Activated CD8-positive, alpha-beta memory T cell treated with anti-CD3 and anti-CD28 coated beads for 48 hours (primary cell): ENCODE results near the gene TAGLN2.

Experiments
- DNase-seq, 3 experiments: peaks; one replicate each; pipeline ENCODE4 v3.0.0-alpha.2; 2020; ENCODE audit warnings: low read depth in 2 of 3, low spot score in 2 of 3

The TAGLN2 gene

GRCh38 chr1:159924791-159925718, at the start of gene TAGLN2:
TSS of gene TAGLN2 (minus strand) at chr1:159925507. CDS start at chr1:159920509, 4,998 bp downstream.
- DNase-seq = peak; percentile 76 to 89 (median 84)

DNA sequence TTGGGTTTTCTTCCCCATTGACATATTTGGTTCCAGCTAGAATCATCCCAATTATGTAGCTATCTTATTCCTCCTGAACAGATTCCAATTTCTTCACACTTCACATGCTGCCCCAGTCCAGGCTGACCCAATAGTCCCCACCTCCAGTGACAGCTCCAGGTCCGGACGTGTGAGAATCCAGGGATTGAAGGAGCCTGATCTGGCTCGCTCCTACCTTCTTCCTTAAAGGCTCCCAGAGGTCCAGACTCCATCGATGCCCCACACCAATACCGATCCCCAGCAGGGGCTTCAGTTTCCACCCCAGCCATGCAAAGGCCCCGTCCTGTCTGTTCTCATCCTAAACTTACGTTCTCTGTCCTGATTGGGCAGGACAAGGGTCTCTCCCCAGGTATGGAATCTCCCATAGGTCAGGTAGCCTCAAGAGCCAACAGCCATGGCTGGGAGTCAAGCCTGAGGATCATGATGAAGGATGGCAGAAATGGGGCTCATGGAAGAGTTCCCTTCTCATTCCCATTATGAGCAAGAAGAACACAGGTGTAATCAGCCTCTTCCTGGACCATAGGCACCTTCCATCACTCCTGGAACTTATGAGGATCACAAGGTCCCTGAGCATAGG, 49.2 kb upstream of the TAGLN2 start:
- DNase-seq = no peak

- DNase-seq = no peak
These were observed 48.1 kb upstream of the TAGLN2 start for GRCh38 chr1:159973350-159973940.

DNA sequence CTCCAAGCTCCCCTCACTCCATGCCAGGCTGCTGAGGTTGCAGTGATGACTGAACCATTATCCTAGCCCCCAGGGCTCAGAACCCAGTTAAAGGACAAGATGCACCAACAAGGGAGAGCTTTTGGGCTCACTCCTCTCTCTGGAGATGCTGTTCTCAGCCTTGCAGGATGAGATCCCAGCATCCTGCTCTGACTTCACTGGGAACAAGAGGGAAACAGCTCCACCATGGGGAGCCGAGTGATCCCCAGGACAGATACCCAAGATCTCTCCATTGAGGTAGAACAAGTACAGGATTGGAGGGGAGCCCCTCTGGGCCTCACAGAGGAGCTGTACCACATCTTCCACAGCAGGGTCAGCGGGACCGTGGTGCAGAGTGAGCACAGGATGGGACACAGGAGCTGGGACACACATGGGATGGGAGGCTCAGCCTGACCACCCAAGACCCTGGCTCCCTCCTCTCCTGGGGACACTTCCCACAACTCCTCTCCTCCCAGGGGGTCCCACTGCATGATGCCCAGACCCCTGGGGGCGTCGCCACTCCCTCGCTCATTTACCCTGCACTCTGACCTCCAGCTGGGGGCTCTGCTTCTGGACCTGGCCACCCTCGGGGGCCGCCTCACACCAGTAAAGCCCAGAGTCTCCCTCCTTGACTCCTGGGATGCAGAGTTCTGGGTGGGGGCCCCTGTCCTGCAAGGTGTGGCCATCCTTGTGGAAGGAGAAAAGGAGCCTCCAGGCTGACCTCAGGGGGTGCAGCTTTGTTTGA, 47.3 kb upstream of the TAGLN2 start:
- no peak for DNase-seq

- no peak for DNase-seq
These were observed 45.6 kb upstream of the TAGLN2 start for GRCh38 chr1:159970932-159971342.

- no peak for DNase-seq
These were observed 43.6 kb upstream of the TAGLN2 start for GRCh38 chr1:159968901-159969300.

- DNase-seq = no peak
These were observed 40.0 kb upstream of the TAGLN2 start for GRCh38 chr1:159965263-159965662.

GRCh38 chr1:159964144-159964543, 38.8 kb upstream of the TAGLN2 start:
- DNase-seq = no peak

DNA sequence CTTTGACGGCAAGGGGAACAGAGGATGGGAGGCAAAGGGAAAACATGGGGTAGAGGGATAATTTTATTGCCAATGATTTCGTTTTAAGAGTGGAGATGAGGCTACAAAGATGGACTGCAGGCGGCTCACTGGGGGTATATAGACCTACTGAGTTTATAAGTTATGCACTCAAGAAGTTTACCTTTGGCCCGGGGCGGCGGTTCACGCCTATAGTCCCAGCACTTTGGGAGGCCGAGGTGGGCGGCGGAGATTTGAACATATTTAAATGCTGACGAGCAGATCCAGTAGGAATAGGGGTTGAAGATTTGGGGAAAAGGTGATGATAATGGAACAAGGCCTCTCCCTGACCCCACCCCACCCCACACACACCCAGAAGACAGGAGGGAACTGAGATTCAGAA, 36.9 kb upstream of the TAGLN2 start:
- no peak for DNase-seq

DNA sequence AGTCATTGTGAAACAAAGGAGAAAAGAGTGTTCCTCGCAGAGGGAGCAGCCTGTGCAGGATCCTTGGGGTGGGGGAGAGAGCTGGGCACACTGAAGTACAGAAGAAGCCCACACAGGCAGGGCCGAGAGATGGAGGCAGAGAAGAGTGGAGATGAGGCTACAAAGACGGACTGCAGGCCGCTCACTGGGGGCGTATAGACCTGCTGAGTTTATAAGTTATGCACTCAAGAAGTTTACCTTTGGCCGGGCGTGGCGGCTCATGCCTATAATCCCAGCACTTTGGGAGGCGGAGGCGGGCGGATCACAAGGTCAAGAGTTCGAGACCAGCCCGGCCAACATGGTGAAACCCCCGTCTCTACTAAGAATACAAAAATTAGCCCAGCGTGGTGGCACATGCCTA, 36.3 kb upstream of the TAGLN2 start:
- no peak for DNase-seq

- DNase-seq = no peak
These were observed 35.5 kb upstream of the TAGLN2 start for GRCh38 chr1:159960721-159961381.

DNA sequence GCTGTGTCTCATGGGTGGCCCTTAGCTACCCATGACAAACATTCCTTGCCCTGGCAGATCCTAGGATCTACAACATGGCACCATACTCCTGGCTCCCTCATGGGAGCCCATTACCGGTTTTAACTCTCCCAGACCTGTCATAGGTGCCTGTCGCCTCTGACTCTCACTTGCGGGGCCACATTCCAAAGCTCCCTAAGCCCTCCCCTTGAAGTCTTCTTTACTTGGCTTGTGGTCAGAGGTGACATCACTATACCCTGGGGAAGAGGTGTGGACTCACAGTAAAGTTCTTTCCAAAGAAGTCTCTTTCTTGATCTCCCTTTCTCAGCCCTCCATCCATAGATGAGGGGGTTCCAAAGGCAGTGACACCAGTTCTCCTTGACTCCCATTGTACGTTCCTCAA, 34.1 kb upstream of the TAGLN2 start:
- no peak for DNase-seq

DNA sequence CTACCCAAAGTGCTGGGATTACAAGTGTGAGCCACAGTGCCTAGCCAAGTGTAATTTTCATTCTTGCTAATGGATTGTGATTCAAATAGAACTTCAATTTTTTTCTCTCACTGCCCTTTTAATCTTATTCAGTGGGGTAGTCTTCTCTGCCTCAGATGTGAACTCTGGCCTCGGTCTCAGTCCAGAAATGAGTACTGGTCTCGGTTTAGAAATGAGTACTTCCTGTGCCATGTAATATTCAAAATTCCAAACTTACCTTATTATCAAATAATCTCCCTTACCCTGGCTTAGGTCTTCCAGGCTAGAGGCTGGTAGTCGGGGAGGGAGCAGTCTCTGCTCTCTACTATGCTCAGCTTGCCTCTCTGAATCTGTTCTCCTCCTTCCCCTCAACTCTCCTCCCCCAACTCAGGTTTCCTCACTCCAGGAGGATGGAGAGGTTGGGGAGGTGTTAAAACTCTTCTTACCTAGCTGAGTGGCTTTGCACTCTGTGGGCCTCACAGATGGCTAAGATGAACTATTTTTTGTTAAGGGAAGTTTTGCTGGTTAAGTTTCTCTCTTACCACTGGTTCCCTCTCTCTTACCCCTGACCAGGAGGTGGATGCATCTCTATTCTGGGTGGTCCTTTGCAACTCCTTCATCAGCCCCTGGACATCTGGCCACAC, 33.5 kb upstream of the TAGLN2 start:
- DNase-seq = no peak

GRCh38 chr1:159957824-159958268, 32.5 kb upstream of the TAGLN2 start:
- DNase-seq = no peak

- DNase-seq = no peak
These were observed 30.1 kb upstream of the TAGLN2 start for GRCh38 chr1:159955456-159955855.

DNA sequence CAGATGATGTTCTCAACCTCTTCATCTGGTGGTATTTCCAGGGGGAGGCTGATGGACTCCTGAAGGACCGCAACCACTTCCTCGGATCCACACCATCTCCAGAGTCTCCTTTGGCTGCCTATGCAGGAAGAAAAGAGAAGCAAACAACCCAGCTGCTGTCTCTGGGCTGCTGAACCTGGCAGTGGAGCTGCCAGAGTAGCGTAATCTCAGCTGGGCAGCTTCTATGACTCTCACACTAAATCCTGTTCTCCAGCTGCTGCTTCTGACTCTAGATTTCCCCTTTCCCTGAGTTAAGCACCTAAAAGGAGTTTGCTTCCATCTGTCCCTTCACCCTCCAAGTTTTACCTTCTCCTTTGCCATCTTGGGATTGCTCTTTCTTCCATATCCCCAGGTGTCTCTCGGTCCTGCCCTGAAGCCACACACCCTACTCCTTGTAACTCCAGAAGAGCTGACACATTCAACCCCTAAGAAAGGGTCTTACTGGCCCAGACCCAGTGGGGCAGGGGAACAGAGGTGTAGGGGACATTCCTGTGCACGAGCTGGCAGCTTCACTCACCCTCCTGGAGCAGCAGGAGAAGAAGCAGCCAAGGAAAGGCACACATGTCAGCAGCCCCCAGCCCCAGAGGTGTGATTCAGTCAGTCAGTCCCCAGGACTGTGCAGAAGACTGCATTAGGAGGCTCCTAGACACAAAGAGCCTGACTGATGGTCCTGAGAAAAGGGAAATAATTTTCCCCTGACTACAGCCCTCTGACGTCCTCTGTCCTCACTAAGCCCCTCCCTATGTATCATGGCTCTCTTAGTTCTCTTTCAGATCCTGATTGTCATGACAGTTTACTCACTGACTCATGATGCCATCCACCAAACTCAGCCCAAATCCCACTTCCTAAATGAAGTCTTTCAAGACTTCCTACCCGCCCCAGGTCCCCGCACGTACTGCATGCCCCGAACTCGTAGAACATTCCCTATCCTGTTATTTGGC, 28.5 kb upstream of the TAGLN2 start, which contains the start of gene SLAMF9:
SLAMF9 (minus strand) TSS at position 702 of the 980 bp plus-strand sequence; CDS start at position 602, 100 bp downstream.
- DNase-seq = no peak

DNA sequence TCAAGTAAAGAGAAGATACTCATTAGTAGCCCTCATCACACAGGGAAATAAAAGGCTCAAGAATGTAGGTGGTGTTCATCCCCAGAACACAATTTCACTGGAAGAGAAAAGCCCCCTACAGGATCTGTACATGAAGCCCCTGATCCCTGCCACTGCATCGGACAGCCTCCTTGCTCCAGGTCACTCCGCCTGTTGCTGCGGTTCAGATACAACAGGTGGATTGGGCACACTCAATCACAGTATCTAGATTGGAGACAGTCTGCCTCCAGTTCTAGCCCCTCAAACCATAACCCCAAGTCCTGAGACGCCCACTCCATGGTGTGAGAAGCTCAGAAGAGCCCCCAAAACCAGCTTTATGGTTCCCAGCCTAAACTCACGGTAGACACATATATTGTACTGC, 27.6 kb upstream of the TAGLN2 start:
- no peak for DNase-seq

- no peak for DNase-seq
These were observed 26.2 kb upstream of the TAGLN2 start for GRCh38 chr1:159951551-159951950.

DNA sequence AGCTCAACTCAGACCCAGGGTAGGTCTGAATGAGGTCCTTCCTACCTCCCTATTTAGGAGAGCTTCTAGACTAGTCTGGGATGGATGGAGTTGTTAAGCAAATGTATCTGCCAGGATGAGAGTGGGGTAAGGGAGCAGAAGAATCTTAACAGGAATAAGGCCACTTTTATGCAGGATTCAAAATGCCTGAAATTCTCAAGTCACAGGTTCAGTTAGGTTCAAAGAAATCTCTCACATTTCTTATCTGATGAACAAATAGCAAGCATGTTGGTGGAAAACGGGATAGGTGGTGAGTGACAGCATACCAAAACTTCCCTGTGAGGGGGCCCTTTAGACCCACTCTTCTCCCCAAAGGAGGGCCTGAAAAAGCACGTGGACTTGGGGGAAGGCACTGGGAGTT, 25.7 kb upstream of the TAGLN2 start:
- no peak for DNase-seq
